Testis (tissue), 3 donors: ENCODE results near the gene MRPL2. TPM values are rescaled to one million over a fixed set of nuclear protein-coding genes. Genes with fewer than 3 reads are reported as not detected.
A peak's percentile ranks its signal among the peaks of the same experiment; 100 is the strongest.

Source experiments
- DNase-seq: peaks from one replicate; pipeline ENCODE4 v3.0.0-alpha.2; 2019
- H3K27ac ChIP-seq, 2 donors: fragments of 200-600 bp; sonication (generic); one replicate each; pipeline ENCODE4 v1.5.1; 2019
- H3K27me3 ChIP-seq: fragments of 200-600 bp; sonication (generic); one replicate; pipeline ENCODE4 v1.5.1; 2019
- H3K36me3 ChIP-seq: fragments of 200-600 bp; sonication (generic); one replicate; pipeline ENCODE4 v1.5.1; 2017; ENCODE audit warnings: low read depth; ENCODE audit errors: missing control alignments
- H3K4me1 ChIP-seq: fragments of 200-600 bp; sonication (generic); one replicate; pipeline ENCODE4 v1.5.1; 2019
- H3K4me3 ChIP-seq, 2 donors: fragments of 200-600 bp; sonication (generic); one replicate each; pipeline ENCODE4 v1.5.1; 2017 to 2019
- H3K9me3 ChIP-seq: fragments of 200-600 bp; sonication (generic); one replicate; pipeline ENCODE4 v1.5.1; 2017
- POLR2A ChIP-seq: fragments of 450-650 bp; IDR thresholded peaks from one replicate; pipeline ENCODE4 v1.6.1; 2017; ENCODE audit warnings: antibody characterized with exemption, mild to moderate bottlenecking, moderate library complexity
- WGBS, 2 donors: methylation state at CpG; one replicate each; pipeline ENCODE4 v1.1.5; 2018; 5-methylcytosine and 5-hydroxymethylcytosine counted together
- intact Hi-C: fragments of 100-400 bp; cut with DNase I; formaldehyde crosslinking; loops from one replicate; pipeline ENCODE4 v1.15.1; 2023; ENCODE audit warnings: low total_unique reads
- polyA plus RNA-seq: library from polyadenylated mRNA; stranded (reverse); fragments of 350-450 nt; fragmentation: Illumina TruSeq; extraction: RNeasy Lipid Tissue Mini Kit (QIAGEN cat#74804); gene quantifications from one replicate; pipeline ENCODE4 v1.2.3, GENCODE V29; 2014; ENCODE audit warnings: low read depth, low replicate concordance; ENCODE audit not compliant: insufficient read depth
- total RNA-seq, 2 donors: library from RNA; depleted of rRNA; stranded (reverse); fragments of >200 nt; gene quantifications; one replicate each; pipeline ENCODE4 v1.2.3, GENCODE V29; 2016
- TF ChIP-seq, protein P1 (sequence below), 3 experiments: fragments of 450-650 bp in 2 of 3; fragments of 200-600 bp in 1 of 3; sonication (generic) in 1 of 3; IDR thresholded peaks; one replicate each; pipeline ENCODE4 v1.5.1; 2016 to 2019; ENCODE audit warnings: antibody characterized with exemption in 3 of 3, mild to moderate bottlenecking in 2 of 3, moderate library complexity in 1 of 3

The MRPL2 gene
- total and polyA plus RNA-seq, 3 donors from 2014 or later = 37.2 to 72.8 (median 54.8) TPM

DNA sequence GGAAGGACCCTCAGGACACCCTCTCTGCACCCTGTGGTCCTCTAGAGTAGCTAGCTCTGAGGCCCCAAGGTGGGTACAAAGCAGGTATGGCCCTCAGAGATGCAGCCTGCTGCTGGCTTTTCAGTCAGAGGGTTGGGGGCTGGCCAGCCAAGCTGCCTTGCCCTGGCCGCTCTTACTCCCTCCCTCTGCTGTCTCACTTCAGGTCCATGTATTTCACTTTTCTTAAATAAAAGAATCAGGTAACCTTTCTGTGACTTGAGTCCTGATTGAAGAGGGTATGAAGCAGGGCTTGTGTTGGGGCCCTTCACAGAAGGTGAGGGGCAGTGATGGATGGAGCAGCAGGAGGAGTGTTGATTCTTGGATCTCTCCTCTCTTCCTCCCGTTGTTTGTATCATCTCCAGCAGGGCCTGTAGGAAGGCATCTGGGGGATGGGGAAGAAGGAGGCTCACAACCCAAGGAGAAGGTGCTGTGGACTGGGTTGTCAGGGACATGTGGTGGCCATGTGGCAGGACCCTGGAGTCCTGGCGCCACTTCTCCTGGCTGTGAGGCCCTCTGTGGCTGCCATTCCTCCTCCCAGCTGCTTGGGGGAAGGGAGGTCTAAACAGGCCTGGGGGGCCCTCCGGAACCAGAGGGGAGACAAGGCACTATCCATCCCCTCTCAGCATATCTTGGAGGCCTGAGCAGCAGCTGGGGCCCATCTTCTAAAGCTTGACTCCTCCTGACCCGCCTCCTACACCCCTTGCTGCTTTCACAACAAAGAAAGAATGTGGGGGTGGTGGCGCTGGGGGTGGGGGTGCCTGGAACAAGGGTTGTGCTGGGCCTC lies 15.8 kb upstream of the MRPL2 start:
- Histone ChIP-seq H3K4me1 (peaks cover 16% of the 10 kb centered on the region), H3K36me3 (no peaks in the 10 kb centered on the region), H3K9me3 (no peaks in the 10 kb centered on the region), H3K4me3 (no peak overlapping the region), H3K27ac (peak overlapping the region in 1 of 2 donors; percentile 44), H3K27me3 (no peaks in the 10 kb centered on the region)
- DNase-seq = no peak
- WGBS, 2 donors = 34 to 64% methylated on average over 2 to 6 of the region's 6 CpGs
- intact Hi-C loops = loop anchor here (10.0 kb wide), 1 partner anchor 60 kb away; no protein-coding TSS in a partner anchor
- TF ChIP-seq, protein P1, sequence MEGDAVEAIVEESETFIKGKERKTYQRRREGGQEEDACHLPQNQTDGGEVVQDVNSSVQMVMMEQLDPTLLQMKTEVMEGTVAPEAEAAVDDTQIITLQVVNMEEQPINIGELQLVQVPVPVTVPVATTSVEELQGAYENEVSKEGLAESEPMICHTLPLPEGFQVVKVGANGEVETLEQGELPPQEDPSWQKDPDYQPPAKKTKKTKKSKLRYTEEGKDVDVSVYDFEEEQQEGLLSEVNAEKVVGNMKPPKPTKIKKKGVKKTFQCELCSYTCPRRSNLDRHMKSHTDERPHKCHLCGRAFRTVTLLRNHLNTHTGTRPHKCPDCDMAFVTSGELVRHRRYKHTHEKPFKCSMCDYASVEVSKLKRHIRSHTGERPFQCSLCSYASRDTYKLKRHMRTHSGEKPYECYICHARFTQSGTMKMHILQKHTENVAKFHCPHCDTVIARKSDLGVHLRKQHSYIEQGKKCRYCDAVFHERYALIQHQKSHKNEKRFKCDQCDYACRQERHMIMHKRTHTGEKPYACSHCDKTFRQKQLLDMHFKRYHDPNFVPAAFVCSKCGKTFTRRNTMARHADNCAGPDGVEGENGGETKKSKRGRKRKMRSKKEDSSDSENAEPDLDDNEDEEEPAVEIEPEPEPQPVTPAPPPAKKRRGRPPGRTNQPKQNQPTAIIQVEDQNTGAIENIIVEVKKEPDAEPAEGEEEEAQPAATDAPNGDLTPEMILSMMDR (IDR thresholded peaks at IDR 0.05) = no peak
- no peak for TF ChIP-seq POLR2A

DNA sequence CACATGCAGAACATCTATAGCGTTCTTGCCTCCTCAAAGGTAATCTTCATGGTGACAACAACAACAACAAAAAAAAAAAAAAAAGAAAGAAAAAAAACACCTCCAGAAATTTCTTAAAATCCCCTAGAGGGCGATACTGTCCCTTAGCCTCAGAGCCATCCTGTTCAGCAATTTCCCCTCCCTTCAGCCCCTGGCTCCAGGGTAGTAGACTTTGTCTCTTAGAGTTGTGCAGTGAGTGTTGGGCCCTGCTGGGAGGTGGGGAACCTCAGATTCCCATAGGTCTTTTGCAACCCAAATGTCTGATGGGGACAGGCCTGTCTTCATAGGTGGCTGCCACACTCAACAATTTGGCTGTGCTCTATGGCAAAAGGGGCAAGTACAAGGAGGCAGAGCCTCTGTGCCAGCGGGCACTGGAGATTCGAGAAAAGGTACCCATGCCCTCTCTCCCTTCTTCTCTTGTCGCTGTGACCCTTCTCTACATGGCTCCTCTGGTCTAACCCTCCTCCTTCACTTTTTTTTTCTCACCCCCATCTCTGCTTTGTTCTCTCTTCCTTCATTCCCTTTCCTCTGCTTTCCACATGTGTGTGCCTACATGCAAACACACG lies 10.9 kb upstream of the MRPL2 start:
- DNase-seq = no peak
- Histone ChIP-seq H3K27ac (no peak overlapping the region), H3K4me3 (no peak overlapping the region), H3K36me3 (no peaks in the 10 kb centered on the region), H3K27me3 (no peaks in the 10 kb centered on the region), H3K4me1 (peaks cover 5% of the 10 kb centered on the region), H3K9me3 (no peaks in the 10 kb centered on the region)
- TF ChIP-seq, protein P1 (IDR thresholded peaks at IDR 0.05) = peak in 2 of 3 experiments; percentile 8 to 55
- no peak for TF ChIP-seq POLR2A
- intact Hi-C loops = loop anchor here (10.0 kb wide), 1 partner anchor 65 kb away; no protein-coding TSS in a partner anchor
- 57 to 63% methylated on average over 6 of the region's 6 CpGs for WGBS, 2 donors

DNA sequence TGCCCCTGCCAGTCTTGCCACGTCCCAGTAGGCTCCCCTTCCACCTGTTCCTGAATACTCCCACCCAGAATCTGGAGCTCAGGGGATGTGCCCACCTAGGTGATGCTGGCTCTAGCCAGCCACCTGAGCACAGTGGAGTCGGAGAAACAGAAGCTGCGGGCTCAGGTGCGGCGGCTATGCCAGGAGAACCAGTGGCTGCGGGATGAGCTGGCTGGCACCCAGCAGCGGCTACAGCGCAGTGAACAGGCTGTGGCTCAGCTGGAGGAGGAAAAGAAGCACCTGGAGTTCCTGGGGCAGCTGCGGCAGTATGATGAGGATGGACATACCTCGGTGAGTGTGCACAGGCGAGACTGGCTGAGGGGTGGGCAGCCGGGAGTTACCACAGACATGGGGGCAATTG lies 3.6 kb upstream of the MRPL2 start:
- TF ChIP-seq, protein P1 (IDR thresholded peaks at IDR 0.05) = no peak
- no peak for TF ChIP-seq POLR2A
- no peaks in the 10 kb centered on the region for H3K36me3 ChIP-seq

DNA sequence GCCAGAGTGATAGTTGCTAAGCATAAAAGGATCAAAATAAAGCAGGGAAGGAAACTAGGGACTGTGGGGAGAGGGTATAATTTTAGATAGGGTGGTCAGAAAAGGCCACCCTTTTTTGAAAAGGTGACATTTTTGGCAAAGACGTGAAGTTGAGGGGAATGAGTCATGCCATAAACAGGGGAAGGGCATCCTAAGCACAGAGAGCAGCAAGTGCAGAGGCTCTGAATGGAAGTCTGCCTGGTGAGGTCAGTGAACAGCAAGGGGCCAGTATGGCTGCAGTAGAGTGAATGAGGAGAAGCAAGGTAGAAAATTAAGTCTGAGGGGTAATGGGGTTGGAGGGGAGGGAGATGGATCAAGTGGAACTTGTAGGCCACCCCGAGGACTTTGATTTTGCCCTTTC lies 2.6 kb upstream of the MRPL2 start:
- WGBS, 2 donors = 76 to 82% methylated on average over 2 of the region's 2 CpGs
- no peak overlapping the region for H3K4me3 ChIP-seq
- DNase-seq = no peak
- no peaks in the 10 kb centered on the region for H3K27me3 ChIP-seq
- H3K9me3 ChIP-seq = no peaks in the 10 kb centered on the region
- no peaks in the 10 kb centered on the region for H3K36me3 ChIP-seq
- H3K4me1 ChIP-seq = peaks cover 20% of the 10 kb centered on the region
- TF ChIP-seq POLR2A = no peak
- TF ChIP-seq, protein P1 (IDR thresholded peaks at IDR 0.05) = no peak
- intact Hi-C loops = no loop called here
- no peak overlapping the region for H3K27ac ChIP-seq

More for the DNA sequence above, 3.6 kb upstream of the MRPL2 start:
- peaks cover 20% of the 10 kb centered on the region for H3K4me1 ChIP-seq
- WGBS, 2 donors = 91 to 95% methylated on average over 11 to 12 of the region's 12 CpGs
- DNase-seq = no peak
- H3K27ac ChIP-seq = no peak overlapping the region
- H3K27me3 ChIP-seq = no peaks in the 10 kb centered on the region
- intact Hi-C loops = no loop called here
- no peak overlapping the region for H3K4me3 ChIP-seq
- no peaks in the 10 kb centered on the region for H3K9me3 ChIP-seq
